A549 (cell line): ENCODE measurements around the gene MEI1.

ENCODE experiments used
- CBX2 ChIP-seq: fragments of 200-600 bp; sonication (generic); IDR thresholded peaks from 2 replicates; pipeline ENCODE4 v1.6.1; 2016; ENCODE audit warnings: low read depth, mild to moderate bottlenecking, borderline replicate concordance
- CEBPB ChIP-seq, 2 experiments: fragments of >200 bp in 1 of 2; sonication (Bioruptor Twin) in 1 of 2; formaldehyde crosslinking in 1 of 2; IDR thresholded peaks; 2 replicates each; pipeline ENCODE4 v1.6.1; 2012 to 2016
- CHD2 ChIP-seq: fragments of 150-350 bp; IDR thresholded peaks from 2 replicates; pipeline ENCODE4 v1.6.1; 2014; ENCODE audit warnings: low read length; ENCODE audit not compliant: partially characterized antibody
- EP300 ChIP-seq, 2 experiments: fragments of >200 bp; sonication (Bioruptor Twin); formaldehyde crosslinking; IDR thresholded peaks; 2 replicates in 1 of 2; 3 replicates in 1 of 2; pipeline ENCODE4 v1.6.1; 2016 to 2017
- ESRRA ChIP-seq: fragments of 150-350 bp; IDR thresholded peaks from 2 replicates; pipeline ENCODE4 v1.6.1; 2014; ENCODE audit warnings: mild to moderate bottlenecking, low read length, borderline replicate concordance
- ZFP36 ChIP-seq: fragments of 450-650 bp; IDR thresholded peaks from 2 replicates; pipeline ENCODE4 v1.6.1; 2014; ENCODE audit warnings: borderline replicate concordance; ENCODE audit not compliant: partially characterized antibody
- TF ChIP-seq, protein P1 (sequence below): fragments of 200-600 bp; sonication (generic); IDR thresholded peaks from 2 replicates; pipeline ENCODE4 v1.6.1; 2016; ENCODE audit warnings: antibody characterized with exemption, mild to moderate bottlenecking, moderate library complexity
- TF ChIP-seq, protein P2 (sequence below): fragments of >200 bp; sonication (Bioruptor Twin); formaldehyde crosslinking; IDR thresholded peaks from 3 replicates; pipeline ENCODE4 v1.5.1; 2016
- TF ChIP-seq, protein P3 (sequence below): IDR thresholded peaks from 2 replicates; pipeline ENCODE4 v1.6.1; 2012

DNA sequence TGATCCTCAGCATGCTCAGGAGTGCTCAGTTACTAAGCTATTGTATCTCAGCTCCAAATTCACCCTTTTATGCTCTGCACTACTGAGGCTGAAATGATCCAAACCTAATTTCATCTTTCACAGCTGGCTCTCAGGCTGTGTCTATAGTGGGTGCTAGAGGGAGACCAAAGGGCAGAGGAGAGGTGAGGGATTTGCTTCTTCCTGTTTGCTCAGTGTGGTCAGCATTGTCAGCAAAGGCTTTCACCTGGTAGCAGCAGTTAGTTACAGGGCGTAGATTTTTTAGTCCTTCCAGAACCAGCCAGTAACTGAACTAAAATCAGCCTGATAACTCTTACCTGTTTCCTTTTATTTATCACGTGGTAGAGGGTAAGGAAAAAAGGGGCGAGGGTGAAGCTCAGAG lies 45.0 kb upstream of the MEI1 start:
- TF ChIP-seq EP300 (IDR thresholded peaks at IDR 0.05): no peak
- TF ChIP-seq, protein P1, sequence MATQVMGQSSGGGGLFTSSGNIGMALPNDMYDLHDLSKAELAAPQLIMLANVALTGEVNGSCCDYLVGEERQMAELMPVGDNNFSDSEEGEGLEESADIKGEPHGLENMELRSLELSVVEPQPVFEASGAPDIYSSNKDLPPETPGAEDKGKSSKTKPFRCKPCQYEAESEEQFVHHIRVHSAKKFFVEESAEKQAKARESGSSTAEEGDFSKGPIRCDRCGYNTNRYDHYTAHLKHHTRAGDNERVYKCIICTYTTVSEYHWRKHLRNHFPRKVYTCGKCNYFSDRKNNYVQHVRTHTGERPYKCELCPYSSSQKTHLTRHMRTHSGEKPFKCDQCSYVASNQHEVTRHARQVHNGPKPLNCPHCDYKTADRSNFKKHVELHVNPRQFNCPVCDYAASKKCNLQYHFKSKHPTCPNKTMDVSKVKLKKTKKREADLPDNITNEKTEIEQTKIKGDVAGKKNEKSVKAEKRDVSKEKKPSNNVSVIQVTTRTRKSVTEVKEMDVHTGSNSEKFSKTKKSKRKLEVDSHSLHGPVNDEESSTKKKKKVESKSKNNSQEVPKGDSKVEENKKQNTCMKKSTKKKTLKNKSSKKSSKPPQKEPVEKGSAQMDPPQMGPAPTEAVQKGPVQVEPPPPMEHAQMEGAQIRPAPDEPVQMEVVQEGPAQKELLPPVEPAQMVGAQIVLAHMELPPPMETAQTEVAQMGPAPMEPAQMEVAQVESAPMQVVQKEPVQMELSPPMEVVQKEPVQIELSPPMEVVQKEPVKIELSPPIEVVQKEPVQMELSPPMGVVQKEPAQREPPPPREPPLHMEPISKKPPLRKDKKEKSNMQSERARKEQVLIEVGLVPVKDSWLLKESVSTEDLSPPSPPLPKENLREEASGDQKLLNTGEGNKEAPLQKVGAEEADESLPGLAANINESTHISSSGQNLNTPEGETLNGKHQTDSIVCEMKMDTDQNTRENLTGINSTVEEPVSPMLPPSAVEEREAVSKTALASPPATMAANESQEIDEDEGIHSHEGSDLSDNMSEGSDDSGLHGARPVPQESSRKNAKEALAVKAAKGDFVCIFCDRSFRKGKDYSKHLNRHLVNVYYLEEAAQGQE: no peak
- TF ChIP-seq, protein P2, sequence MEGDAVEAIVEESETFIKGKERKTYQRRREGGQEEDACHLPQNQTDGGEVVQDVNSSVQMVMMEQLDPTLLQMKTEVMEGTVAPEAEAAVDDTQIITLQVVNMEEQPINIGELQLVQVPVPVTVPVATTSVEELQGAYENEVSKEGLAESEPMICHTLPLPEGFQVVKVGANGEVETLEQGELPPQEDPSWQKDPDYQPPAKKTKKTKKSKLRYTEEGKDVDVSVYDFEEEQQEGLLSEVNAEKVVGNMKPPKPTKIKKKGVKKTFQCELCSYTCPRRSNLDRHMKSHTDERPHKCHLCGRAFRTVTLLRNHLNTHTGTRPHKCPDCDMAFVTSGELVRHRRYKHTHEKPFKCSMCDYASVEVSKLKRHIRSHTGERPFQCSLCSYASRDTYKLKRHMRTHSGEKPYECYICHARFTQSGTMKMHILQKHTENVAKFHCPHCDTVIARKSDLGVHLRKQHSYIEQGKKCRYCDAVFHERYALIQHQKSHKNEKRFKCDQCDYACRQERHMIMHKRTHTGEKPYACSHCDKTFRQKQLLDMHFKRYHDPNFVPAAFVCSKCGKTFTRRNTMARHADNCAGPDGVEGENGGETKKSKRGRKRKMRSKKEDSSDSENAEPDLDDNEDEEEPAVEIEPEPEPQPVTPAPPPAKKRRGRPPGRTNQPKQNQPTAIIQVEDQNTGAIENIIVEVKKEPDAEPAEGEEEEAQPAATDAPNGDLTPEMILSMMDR: no peak
- no peak for TF ChIP-seq CHD2
- no peak for TF ChIP-seq ESRRA
- TF ChIP-seq CEBPB (IDR thresholded peaks at IDR 0.05): no peak
- no peak for TF ChIP-seq ZFP36
- no peak for TF ChIP-seq CBX2
- TF ChIP-seq, protein P3, sequence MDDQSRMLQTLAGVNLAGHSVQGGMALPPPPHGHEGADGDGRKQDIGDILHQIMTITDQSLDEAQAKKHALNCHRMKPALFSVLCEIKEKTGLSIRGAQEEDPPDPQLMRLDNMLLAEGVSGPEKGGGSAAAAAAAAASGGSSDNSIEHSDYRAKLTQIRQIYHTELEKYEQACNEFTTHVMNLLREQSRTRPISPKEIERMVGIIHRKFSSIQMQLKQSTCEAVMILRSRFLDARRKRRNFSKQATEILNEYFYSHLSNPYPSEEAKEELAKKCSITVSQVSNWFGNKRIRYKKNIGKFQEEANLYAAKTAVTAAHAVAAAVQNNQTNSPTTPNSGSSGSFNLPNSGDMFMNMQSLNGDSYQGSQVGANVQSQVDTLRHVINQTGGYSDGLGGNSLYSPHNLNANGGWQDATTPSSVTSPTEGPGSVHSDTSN: no peak
